ENCODE data around the gene ADISSP. TPM values are rescaled to one million over a fixed set of nuclear protein-coding genes. Genes with fewer than 3 reads are reported as not detected.

ADISSP gene
- total and polyA plus RNA-seq, 2 of the 8 experiments (the other 6 are each of a cell fraction or from before 2014, with no cell fraction given): 111 to 141 TPM

DNA sequence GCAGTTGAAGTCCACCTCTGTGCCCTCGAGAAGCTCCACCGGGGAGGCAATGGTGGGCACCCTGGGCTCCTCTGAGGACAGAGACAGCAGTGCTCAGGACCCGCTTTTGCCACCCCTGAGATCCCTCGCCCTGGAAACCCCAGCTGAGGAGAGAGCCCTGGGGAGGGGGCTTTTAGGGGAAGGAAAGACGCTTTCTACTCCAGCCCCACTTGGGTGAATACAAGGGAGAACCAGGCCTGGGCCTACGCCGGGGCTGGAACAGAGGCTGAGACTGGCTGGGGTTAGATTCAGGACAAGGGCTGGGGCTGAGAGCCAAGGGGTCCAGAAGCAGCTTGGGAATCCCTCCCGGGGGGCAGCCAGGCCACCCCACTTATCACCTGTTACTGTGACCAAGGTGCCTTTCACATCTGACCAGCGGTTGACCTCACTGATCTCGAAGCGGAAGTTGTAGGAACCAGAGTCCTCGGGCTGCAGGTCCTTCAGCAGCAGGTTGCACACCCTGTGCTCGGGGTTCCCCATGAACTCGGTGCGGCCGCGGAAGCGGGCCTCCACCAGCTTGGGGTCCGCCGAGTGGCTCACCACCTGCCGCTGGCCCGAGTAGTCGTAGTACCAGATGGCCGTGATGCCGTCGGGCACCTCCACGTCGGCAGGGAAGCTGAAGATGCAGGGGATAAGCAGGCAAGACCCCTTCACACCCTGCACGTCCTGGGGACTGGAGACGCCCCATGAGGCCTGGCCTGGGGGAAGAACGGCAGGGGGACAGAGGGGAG lies 61.4 kb downstream of the ADISSP start:
- H4K91ac ChIP-seq (replicated peaks; ENCODE audit: insufficient read length, low read length): no peak overlapping the region
- H3K27ac ChIP-seq (ENCODE audit: low read depth, low read length): no peak overlapping the region
- POLR2A ChIA-PET (ENCODE audit: partially characterized antibody): interaction anchor here (0.9 kb wide), 1 partner anchor 12 kb away, joined by 3 read pairs; no protein-coding TSS in a partner anchor
- DNase-seq (ENCODE audit: low read depth in 1 of 2, low spot score in 2 of 2) (no peak), FAIRE-seq (no peak)
- H3K23ac ChIP-seq (ENCODE audit: insufficient read length): no peak overlapping the region
- no peak overlapping the region for H2BK5ac ChIP-seq (ENCODE audit: low read depth, low read length)
- no peak overlapping the region for H3K4ac ChIP-seq (replicated peaks; ENCODE audit: insufficient read length, low read depth, low read length)
- H3K56ac ChIP-seq (replicated peaks; ENCODE audit: insufficient read length, low read depth, low read length): no peak overlapping the region
- no peaks in the 10 kb centered on the region for H4K20me1 ChIP-seq (replicated peaks in 1 of 2; ENCODE audit: control insufficient read depth in 1 of 2, insufficient read depth in 2 of 2, low read length in 2 of 2)
- no peaks in the 10 kb centered on the region for H3K79me2 ChIP-seq (ENCODE audit: control insufficient read depth in 1 of 2, insufficient read depth in 2 of 2, low read length in 2 of 2)
- no peak overlapping the region for H2AFZ ChIP-seq (ENCODE audit: low read length)
- H2AK5ac ChIP-seq (ENCODE audit: low read depth, low read length): no peak overlapping the region
- no peak overlapping the region for H4K5ac ChIP-seq (ENCODE audit: insufficient read length, low read depth, low read length)
- CTCF ChIA-PET (ENCODE audit: partially characterized antibody): interaction anchor here (1.0 to 45.1 kb wide), 7 partner anchors 6 to 52 kb away, joined by 3 to 1432 read pairs (median 5); partner anchors contain the start of genes ADAM33 and SIGLEC1
- H3K4me1 ChIP-seq (replicated peaks in 1 of 4; ENCODE audit: control insufficient read depth in 3 of 4, insufficient read depth in 4 of 4, low read length in 3 of 4): no peaks in the 10 kb centered on the region
- H4K8ac ChIP-seq (ENCODE audit: extremely low read depth, insufficient read depth, low read length): no peak overlapping the region
- no peak overlapping the region for H2BK20ac ChIP-seq (ENCODE audit: low read length)
- H3K27me3 ChIP-seq (replicated peaks in 1 of 4; ENCODE audit: control insufficient read depth in 3 of 4, extremely low read depth in 1 of 4, insufficient read depth in 3 of 4, low read length in 3 of 4): no peaks in the 10 kb centered on the region; a peak in 1 of 7 replicates
- no peak overlapping the region for H3K9ac ChIP-seq (replicated peaks in 1 of 4; ENCODE audit: extremely low read depth in 1 of 4, low read depth in 3 of 4, low read length in 3 of 4)
- no peak overlapping the region for H3K18ac ChIP-seq (ENCODE audit: extremely low read depth, low read length)
- H3K9me3 ChIP-seq (ENCODE audit: insufficient read depth in 2 of 2, low read depth in 1 of 2, low read length in 1 of 2): no peaks in the 10 kb centered on the region
- H3K79me1 ChIP-seq (ENCODE audit: low read depth, low read length): no peaks in the 10 kb centered on the region
- H2BK12ac ChIP-seq (ENCODE audit: low read depth, low read length): no peak overlapping the region
- H3K4me2 ChIP-seq (ENCODE audit: insufficient read depth in 1 of 2, low read depth in 2 of 2, low read length in 2 of 2): no peak overlapping the region
- no peak overlapping the region for H2BK120ac ChIP-seq (replicated peaks; ENCODE audit: low read depth, low read length)
- no peaks in the 10 kb centered on the region for H3K23me2 ChIP-seq (ENCODE audit: low read depth, low read length)
- no peaks in the 10 kb centered on the region for H3K36me3 ChIP-seq (ENCODE audit: control insufficient read depth in 2 of 4, insufficient read depth in 4 of 4, low read length in 3 of 4)
- H3K14ac ChIP-seq (ENCODE audit: insufficient read length): no peak overlapping the region
- H2BK15ac ChIP-seq (ENCODE audit: low read length): no peak overlapping the region
- no peak overlapping the region for H3K4me3 ChIP-seq (ENCODE audit: extremely low read depth in 1 of 4, insufficient read depth in 2 of 4, low read depth in 3 of 4, low read length in 4 of 4)
- 92% methylated on average over 28 of the region's 31 CpGs; no CpG with 5 or more reads in 1 of the 2 experiments for WGBS, 2 experiments (ENCODE audit: extremely low coverage in 1 of 2, insufficient coverage in 1 of 2, insufficient read length in 1 of 2, insufficient replicate concordance in 2 of 2, low coverage in 1 of 2, low lambda C conversion rate in 2 of 2, missing lambda C conversion rate in 1 of 2)
- TF ChIP-seq SAP30 (IDR thresholded peaks at IDR 0.05; ENCODE audit: insufficient read depth, insufficient replicate concordance, low read length): no peak
- TF ChIP-seq RXRA (IDR thresholded peaks at IDR 0.05; ENCODE audit: insufficient read depth, low read depth, low read length): no peak
- no peak for TF ChIP-seq RBBP5 (IDR thresholded peaks at IDR 0.05; ENCODE audit: borderline replicate concordance, low read depth, low read length)
- TF ChIP-seq POU5F1 (IDR thresholded peaks at IDR 0.05; ENCODE audit: low read depth, low read length): no peak
- TF ChIP-seq CTCF (IDR thresholded peaks at IDR 0.05; ENCODE audit: control extremely low read depth in 1 of 3, insufficient read depth in 1 of 3, low read depth in 1 of 3, low read length in 3 of 3): no peak
- no peak for TF ChIP-seq TAF1 (IDR thresholded peaks at IDR 0.05; ENCODE audit: low read depth, low read length)
- TF ChIP-seq MAX (IDR thresholded peaks at IDR 0.05): no peak
- no peak for TF ChIP-seq HDAC2 (IDR thresholded peaks at IDR 0.05; ENCODE audit: borderline replicate concordance in 1 of 2, low read depth in 2 of 2, low read length in 2 of 2)
- TF ChIP-seq MAFK (IDR thresholded peaks at IDR 0.05; ENCODE audit: low read depth, low read length): no peak
